HG03342 (cell line): ENCODE results near the gene CCDC102A.
"Not testable (repeated sequence)": the region's sequence is repeated elsewhere in the genome, so short reads cannot be mapped to it uniquely, and the experiment has no call there.

ENCODE experiments used
- ATAC-seq: cut with Tn5 transposase; IDR thresholded peaks from one replicate; pipeline ENCODE4 v1.9.1; 2021; ENCODE audit warnings: mild to moderate bottlenecking, moderate library complexity; ENCODE audit not compliant: unreplicated experiment

CCDC102A gene

GRCh38 chr16:57566436-57566835 lies 30.1 kb upstream of the CCDC102A start:
- no peak for ATAC-seq

- no peak for ATAC-seq
These were observed 29.1 kb upstream of the CCDC102A start for GRCh38 chr16:57565461-57565860.

- ATAC-seq, result no peak
These were observed 28.4 kb upstream of the CCDC102A start for GRCh38 chr16:57564571-57565270.

DNA sequence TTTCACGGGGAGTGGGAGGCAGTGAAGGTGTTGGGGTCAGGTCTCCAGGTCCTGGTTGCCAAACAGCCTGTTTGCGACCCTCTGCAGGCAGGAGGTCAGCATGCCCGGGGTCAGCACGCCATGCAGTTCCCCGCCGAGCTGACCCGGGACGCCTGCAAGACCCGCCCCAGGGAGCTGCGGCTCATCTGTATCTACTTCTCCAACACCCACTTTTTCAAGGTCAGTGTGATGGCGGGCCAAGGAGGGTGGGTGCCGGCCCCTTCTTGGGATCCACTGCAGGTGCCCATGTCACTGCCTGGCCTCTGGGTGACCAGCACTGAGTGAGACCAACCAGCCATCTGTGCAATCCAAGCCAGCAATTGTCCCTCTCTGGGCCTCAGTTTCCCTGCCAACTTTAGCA lies 27.4 kb upstream of the CCDC102A start:
- no peak for ATAC-seq

GRCh38 chr16:57563487-57563750 lies 27.0 kb upstream of the CCDC102A start:
- no peak for ATAC-seq

- no peak for ATAC-seq
These were observed 26.5 kb upstream of the CCDC102A start for GRCh38 chr16:57562669-57563486.

- ATAC-seq, result no peak
These were observed 25.7 kb upstream of the CCDC102A start for GRCh38 chr16:57562066-57562465.

DNA sequence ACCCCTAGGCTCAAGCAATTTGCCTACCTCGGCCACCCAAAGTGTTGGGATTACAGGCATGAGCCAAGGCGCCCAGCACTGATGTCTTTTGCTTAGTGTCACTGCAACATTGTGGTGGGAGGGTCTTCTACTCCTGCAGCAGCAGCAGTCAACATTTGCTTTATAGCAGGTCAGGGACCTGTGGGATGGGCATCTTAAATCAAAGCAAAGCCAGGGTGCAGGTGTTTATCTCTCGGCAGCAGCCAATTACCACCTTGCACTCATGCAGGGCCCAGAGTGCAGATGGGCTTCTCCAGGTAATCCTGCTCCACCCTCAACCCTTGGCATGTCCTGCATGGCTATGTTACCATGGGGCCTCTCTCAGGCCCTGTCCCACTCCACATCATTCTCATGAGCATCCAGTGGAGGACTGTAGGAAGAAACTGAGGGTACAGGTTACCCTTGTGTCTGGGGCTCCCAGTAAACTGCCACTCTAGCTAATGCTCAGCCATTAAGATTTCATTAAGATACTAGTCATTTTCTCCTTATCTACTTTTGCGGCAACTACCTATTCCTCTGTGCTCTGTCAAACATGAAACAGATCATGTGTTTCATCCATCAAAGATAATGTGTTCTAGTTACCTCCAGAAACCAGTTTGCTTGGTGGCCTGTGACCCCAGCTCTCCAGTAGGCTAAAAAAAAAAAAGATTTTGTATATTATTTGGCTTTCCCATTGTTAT lies 22.9 kb upstream of the CCDC102A start:
- ATAC-seq, result no peak

DNA sequence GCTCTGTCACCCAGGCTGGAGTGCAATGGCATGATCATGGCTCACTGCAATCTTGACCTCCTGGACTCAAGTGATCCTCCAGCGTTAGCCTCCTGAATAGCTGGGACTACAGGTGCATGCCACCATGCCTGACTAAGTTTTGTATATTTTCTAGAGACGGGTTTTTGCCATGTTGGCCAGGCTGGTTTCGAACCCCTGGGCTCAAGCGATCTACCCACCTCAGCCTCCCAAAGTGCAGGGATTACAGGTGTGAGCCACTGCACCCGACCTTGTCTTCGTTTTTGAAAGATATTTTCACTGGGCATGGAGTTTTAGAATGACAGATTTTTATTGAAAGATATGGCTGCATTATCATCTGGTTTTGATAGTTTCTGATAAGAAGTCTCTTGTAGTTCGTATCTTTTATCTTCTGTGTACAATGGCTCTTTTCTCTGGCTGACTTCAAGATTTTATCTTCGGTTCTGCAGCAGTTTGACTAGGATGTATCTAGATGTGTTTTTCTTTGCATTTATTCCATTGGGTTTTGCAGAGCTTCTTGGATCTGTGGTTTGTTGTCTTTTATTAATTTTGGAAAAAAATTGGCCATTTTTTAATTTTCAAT lies 20.7 kb upstream of the CCDC102A start:
- no peak for ATAC-seq

- ATAC-seq, result no peak
These were observed 19.5 kb upstream of the CCDC102A start for GRCh38 chr16:57555831-57556230.

DNA sequence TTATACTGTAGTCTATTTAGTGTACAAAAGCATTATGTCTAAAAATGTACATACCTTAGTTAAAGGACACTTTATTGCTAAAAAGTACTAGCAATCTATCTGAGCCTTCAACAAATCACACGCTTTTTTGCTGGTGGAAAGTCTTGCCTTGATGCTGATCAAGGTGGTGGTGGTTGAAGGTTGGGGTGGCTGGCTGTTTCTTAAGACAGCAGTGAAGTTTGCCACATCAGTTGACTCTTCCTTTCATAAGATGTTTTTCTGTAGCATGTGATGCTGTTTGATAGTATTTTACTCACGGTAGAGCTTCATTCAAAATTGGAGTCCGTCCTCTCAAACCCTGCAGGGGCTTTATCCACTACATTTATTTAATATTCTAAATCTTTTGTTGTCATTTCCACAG lies 14.7 kb upstream of the CCDC102A start:
- ATAC-seq, result no peak

GRCh38 chr16:57549730-57550129 lies 13.4 kb upstream of the CCDC102A start:
- ATAC-seq, result no peak

DNA sequence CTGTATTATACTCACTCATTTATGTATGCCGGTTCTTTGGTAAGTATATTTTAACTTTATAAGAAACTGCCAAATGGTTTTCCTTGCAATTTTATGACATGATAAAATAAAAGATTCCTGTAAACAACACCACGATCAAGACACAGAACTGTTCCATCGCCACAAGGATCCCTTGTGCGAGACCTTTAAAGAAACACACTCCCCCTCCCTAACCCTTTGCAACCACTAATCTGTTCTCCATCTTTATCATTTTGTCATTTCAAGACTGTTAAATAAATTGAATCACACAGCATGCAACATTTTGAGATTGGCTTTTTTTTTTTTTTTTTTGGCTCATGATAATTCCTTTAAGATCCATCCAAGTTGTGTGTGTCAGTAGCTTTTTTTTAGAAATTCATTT lies 12.0 kb upstream of the CCDC102A start:
- no peak for ATAC-seq

- not testable (repeated sequence) for ATAC-seq
These were observed 11.2 kb upstream of the CCDC102A start for GRCh38 chr16:57547524-57547923.

- ATAC-seq, result peak; percentile 77
These were observed 7.8 kb upstream of the CCDC102A start for GRCh38 chr16:57544124-57544653.

- no peak for ATAC-seq
These were observed 5.5 kb upstream of the CCDC102A start for GRCh38 chr16:57541754-57542435.

GRCh38 chr16:57540906-57541753 lies 4.8 kb upstream of the CCDC102A start:
- no peak for ATAC-seq

- ATAC-seq, result no peak
These were observed 4.0 kb upstream of the CCDC102A start for GRCh38 chr16:57540387-57540786.

GRCh38 chr16:57539072-57539796 lies 2.9 kb upstream of the CCDC102A start:
- peak; percentile 47 for ATAC-seq
